ENCODE measurements around the gene MPZL3.

The MPZL3 gene

DNA sequence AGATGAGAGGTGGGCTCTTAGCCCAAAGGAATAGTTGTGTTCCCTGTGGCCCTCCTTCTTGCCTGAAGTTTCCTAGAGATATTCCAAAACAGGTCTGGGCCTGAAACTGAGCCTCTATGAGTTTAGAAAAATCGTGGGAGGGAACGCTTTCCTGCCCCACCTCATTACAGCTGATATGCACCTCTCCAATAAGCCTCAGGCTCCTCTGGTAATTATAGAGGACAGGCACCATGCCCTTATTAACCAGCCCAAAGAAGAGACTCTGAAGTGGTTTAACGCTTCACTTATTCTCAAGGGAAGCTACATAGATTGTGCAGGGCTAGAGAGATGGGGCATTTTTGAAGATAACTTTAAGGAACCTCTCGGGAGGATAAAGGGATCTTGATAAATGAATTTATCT is 15.3 kb upstream of the MPZL3 start:
- Histone ChIP-seq H3K9me3 (ENCODE audit: control insufficient read depth in 5 of 5, low read length in 5 of 5) (no peaks in the 10 kb centered on the region), H3K36me3 (ENCODE audit: control insufficient read depth in 5 of 5, insufficient read depth in 5 of 5, low read length in 5 of 5) (no peaks in the 10 kb centered on the region), H3K4me1 (ENCODE audit: control insufficient read depth in 5 of 5, insufficient read depth in 5 of 5, low read length in 5 of 5) (peaks cover 0 to 20% (median 8%) of the 10 kb centered on the region in 5 donors), H3K9ac (ENCODE audit: low read length in 5 of 5) (no peak overlapping the region), H3K27ac (ENCODE audit: low read depth, low read length) (no peak overlapping the region), H3K4me3 (ENCODE audit: low read depth in 1 of 5, low read length in 5 of 5) (no peak overlapping the region), H3K27me3 (ENCODE audit: control insufficient read depth in 5 of 5, insufficient read depth in 4 of 5, low read length in 5 of 5) (peaks cover 6 to 14% (median 8%) of the 10 kb centered on the region in 5 donors)

DNA sequence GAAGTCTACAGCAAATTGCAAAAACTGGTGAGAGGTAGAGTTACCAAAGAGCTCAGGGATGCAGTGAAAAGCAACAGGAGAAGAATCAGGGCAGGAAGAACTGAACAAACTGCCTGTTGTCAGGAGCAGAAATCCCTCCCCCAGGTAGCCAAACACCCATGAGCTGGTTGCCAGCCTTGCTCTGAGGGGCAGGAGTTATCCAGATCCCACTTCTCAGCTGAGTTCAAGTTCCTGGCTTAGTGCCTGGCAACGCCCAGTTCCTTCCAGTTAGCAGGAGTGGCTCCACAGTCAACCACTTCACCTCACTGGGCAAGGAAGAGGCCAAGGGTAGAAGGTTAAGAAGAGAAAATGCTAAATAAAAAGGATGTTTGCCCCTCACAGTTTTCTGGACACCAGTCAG is 13.8 kb upstream of the MPZL3 start:
- Histone ChIP-seq H3K36me3 (ENCODE audit: control insufficient read depth in 5 of 5, insufficient read depth in 5 of 5, low read length in 5 of 5) (no peaks in the 10 kb centered on the region), H3K9me3 (ENCODE audit: control insufficient read depth in 5 of 5, low read length in 5 of 5) (no peaks in the 10 kb centered on the region), H3K27me3 (ENCODE audit: control insufficient read depth in 5 of 5, insufficient read depth in 4 of 5, low read length in 5 of 5) (peaks cover 6 to 17% (median 11%) of the 10 kb centered on the region in 5 donors), H3K4me1 (ENCODE audit: control insufficient read depth in 5 of 5, insufficient read depth in 5 of 5, low read length in 5 of 5) (peaks cover 0 to 20% (median 8%) of the 10 kb centered on the region in 5 donors), H3K27ac (ENCODE audit: low read depth, low read length) (no peak overlapping the region), H3K9ac (ENCODE audit: low read length in 5 of 5) (no peak overlapping the region), H3K4me3 (ENCODE audit: low read depth in 1 of 5, low read length in 5 of 5) (no peak overlapping the region)

GRCh38 chr11:118264569-118265465 is 12.7 kb upstream of the MPZL3 start:
- no peaks in the 10 kb centered on the region for H3K9me3 ChIP-seq (ENCODE audit: control insufficient read depth in 5 of 5, low read length in 5 of 5)
- H3K4me3 ChIP-seq (ENCODE audit: low read depth in 1 of 5, low read length in 5 of 5) = peak overlapping the region in 4 of 5 donors; percentile 51 to 57 (median 56)
- H3K36me3 ChIP-seq (ENCODE audit: control insufficient read depth in 5 of 5, insufficient read depth in 5 of 5, low read length in 5 of 5) = no peaks in the 10 kb centered on the region
- H3K27ac ChIP-seq (ENCODE audit: low read depth, low read length) = no peak overlapping the region
- peaks cover 0 to 20% (median 8%) of the 10 kb centered on the region in 5 donors for H3K4me1 ChIP-seq (ENCODE audit: control insufficient read depth in 5 of 5, insufficient read depth in 5 of 5, low read length in 5 of 5)
- H3K27me3 ChIP-seq (ENCODE audit: control insufficient read depth in 5 of 5, insufficient read depth in 4 of 5, low read length in 5 of 5) = peaks cover 6 to 17% (median 11%) of the 10 kb centered on the region in 5 donors
- H3K9ac ChIP-seq (ENCODE audit: low read length in 5 of 5) = peak overlapping the region in 2 of 5 donors; percentile 39 to 45

- peak within 1 kb of the TSS; percentile 36 to 57 (median 54) for H3K4me3 ChIP-seq (ENCODE audit: low read depth in 1 of 5, low read length in 5 of 5)
- H3K4me1 ChIP-seq (ENCODE audit: control insufficient read depth in 5 of 5, insufficient read depth in 5 of 5, low read length in 5 of 5) = peaks cover 0 to 20% (median 8%) of the 10 kb centered on the region in 5 donors
- no peak within 1 kb of the TSS for H3K27ac ChIP-seq (ENCODE audit: low read depth, low read length)
- H3K27me3 ChIP-seq (ENCODE audit: control insufficient read depth in 5 of 5, insufficient read depth in 4 of 5, low read length in 5 of 5) = peaks cover 6 to 17% (median 11%) of the 10 kb centered on the region in 5 donors
- H3K9ac ChIP-seq (ENCODE audit: low read length in 5 of 5) = peak within 1 kb of the TSS in 2 of 5 donors; percentile 39 to 45
- H3K9me3 ChIP-seq (ENCODE audit: control insufficient read depth in 5 of 5, low read length in 5 of 5) = peaks cover 0 to 3% (median 0%) of the 10 kb centered on the region in 5 donors
- no peaks in the 10 kb centered on the region for H3K36me3 ChIP-seq (ENCODE audit: control insufficient read depth in 5 of 5, insufficient read depth in 5 of 5, low read length in 5 of 5)
Observed at GRCh38 chr11:118263695-118264568, 11.8 kb upstream of the MPZL3 start, which contains the start of gene MPZL2. Gene MPZL2 (minus strand): TSS chr11:118264297. CDS start chr11:118264153, 144 bp downstream.

- no peak overlapping the region for H3K9ac ChIP-seq (ENCODE audit: low read length in 5 of 5)
Observed at GRCh38 chr11:118263112-118263511, 10.9 kb upstream of the MPZL3 start.

GRCh38 chr11:118260353-118260752 is 8.2 kb upstream of the MPZL3 start:
- Histone ChIP-seq H3K27me3 (ENCODE audit: control insufficient read depth in 5 of 5, insufficient read depth in 4 of 5, low read length in 5 of 5) (peaks cover 6 to 17% (median 8%) of the 10 kb centered on the region in 5 donors), H3K4me1 (ENCODE audit: control insufficient read depth in 5 of 5, insufficient read depth in 5 of 5, low read length in 5 of 5) (peaks cover 0 to 10% (median 8%) of the 10 kb centered on the region in 5 donors), H3K9ac (ENCODE audit: low read length in 5 of 5) (no peak overlapping the region), H3K36me3 (ENCODE audit: control insufficient read depth in 5 of 5, insufficient read depth in 5 of 5, low read length in 5 of 5) (no peaks in the 10 kb centered on the region), H3K9me3 (ENCODE audit: control insufficient read depth in 5 of 5, low read length in 5 of 5) (peaks cover 0 to 3% (median 0%) of the 10 kb centered on the region in 5 donors), H3K4me3 (ENCODE audit: low read depth in 1 of 5, low read length in 5 of 5) (no peak overlapping the region), H3K27ac (ENCODE audit: low read depth, low read length) (no peak overlapping the region)

More at GRCh38 chr11:118263112-118263511, 10.9 kb upstream of the MPZL3 start:
- Histone ChIP-seq H3K36me3 (ENCODE audit: control insufficient read depth in 5 of 5, insufficient read depth in 5 of 5, low read length in 5 of 5) (no peaks in the 10 kb centered on the region), H3K9me3 (ENCODE audit: control insufficient read depth in 5 of 5, low read length in 5 of 5) (peaks cover 0 to 3% (median 0%) of the 10 kb centered on the region in 5 donors), H3K27me3 (ENCODE audit: control insufficient read depth in 5 of 5, insufficient read depth in 4 of 5, low read length in 5 of 5) (peaks cover 6 to 17% (median 11%) of the 10 kb centered on the region in 5 donors), H3K4me3 (ENCODE audit: low read depth in 1 of 5, low read length in 5 of 5) (no peak overlapping the region), H3K27ac (ENCODE audit: low read depth, low read length) (no peak overlapping the region), H3K4me1 (ENCODE audit: control insufficient read depth in 5 of 5, insufficient read depth in 5 of 5, low read length in 5 of 5) (peaks cover 0 to 20% (median 8%) of the 10 kb centered on the region in 5 donors)

DNA sequence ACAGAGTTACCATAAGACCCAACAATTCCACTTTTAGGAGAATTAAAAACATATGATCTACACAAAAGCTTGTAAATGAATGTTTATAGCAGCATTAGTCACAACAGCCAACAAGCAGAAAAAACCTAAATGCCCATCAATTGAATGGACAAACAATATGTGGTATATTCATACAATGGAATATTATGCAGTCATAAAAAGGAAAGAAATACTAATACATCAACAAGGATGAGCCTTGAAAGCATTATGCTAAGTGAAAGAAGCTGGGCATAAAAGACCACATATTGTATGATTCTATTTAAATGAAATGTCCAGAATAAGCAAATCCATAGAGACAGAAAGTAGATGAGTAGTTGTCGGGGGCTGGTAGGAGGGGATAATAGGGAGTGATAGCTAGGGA is 7.0 kb upstream of the MPZL3 start:
- no peak overlapping the region for H3K9ac ChIP-seq (ENCODE audit: low read length in 5 of 5)
- H3K27me3 ChIP-seq (ENCODE audit: control insufficient read depth in 5 of 5, insufficient read depth in 4 of 5, low read length in 5 of 5) = peaks cover 0 to 11% (median 6%) of the 10 kb centered on the region in 5 donors
- peaks cover 0 to 3% (median 0%) of the 10 kb centered on the region in 5 donors for H3K9me3 ChIP-seq (ENCODE audit: control insufficient read depth in 5 of 5, low read length in 5 of 5)
- no peak overlapping the region for H3K27ac ChIP-seq (ENCODE audit: low read depth, low read length)
- H3K4me3 ChIP-seq (ENCODE audit: low read depth in 1 of 5, low read length in 5 of 5) = no peak overlapping the region
- peaks cover 0 to 6% (median 6%) of the 10 kb centered on the region in 5 donors for H3K4me1 ChIP-seq (ENCODE audit: control insufficient read depth in 5 of 5, insufficient read depth in 5 of 5, low read length in 5 of 5)
- H3K36me3 ChIP-seq (ENCODE audit: control insufficient read depth in 5 of 5, insufficient read depth in 5 of 5, low read length in 5 of 5) = no peaks in the 10 kb centered on the region

- Histone ChIP-seq H3K4me3 (ENCODE audit: low read depth in 1 of 5, low read length in 5 of 5) (no peak overlapping the region), H3K9me3 (ENCODE audit: control insufficient read depth in 5 of 5, low read length in 5 of 5) (peaks cover 0 to 3% (median 0%) of the 10 kb centered on the region in 5 donors), H3K27ac (ENCODE audit: low read depth, low read length) (no peak overlapping the region), H3K36me3 (ENCODE audit: control insufficient read depth in 5 of 5, insufficient read depth in 5 of 5, low read length in 5 of 5) (no peaks in the 10 kb centered on the region), H3K4me1 (ENCODE audit: control insufficient read depth in 5 of 5, insufficient read depth in 5 of 5, low read length in 5 of 5) (no peaks in the 10 kb centered on the region), H3K9ac (ENCODE audit: low read length in 5 of 5) (no peak overlapping the region), H3K27me3 (ENCODE audit: control insufficient read depth in 5 of 5, insufficient read depth in 4 of 5, low read length in 5 of 5) (peaks cover 0 to 8% (median 6%) of the 10 kb centered on the region in 5 donors)
Observed at GRCh38 chr11:118258410-118258809, 6.2 kb upstream of the MPZL3 start.

DNA sequence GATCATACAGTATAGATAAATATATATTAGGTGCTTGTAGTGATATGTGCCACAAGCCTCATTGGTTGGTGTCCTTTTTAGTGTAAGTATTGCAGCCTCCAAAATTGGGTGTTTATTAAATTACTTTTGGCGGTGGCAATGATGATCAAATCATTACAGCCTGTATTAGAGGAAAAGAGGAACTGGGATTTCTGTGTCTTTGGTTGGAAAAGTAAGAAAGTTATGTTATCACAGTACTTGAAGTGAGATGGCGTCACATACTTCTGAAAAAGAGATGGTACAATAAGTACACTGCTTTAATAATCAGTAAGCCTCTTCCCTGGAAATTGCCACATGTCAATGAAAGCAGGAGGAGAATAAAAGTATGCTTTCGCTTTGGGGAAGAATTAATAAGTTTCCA is 523 bp upstream of the MPZL3 start:
- no peak overlapping the region for H3K9ac ChIP-seq (ENCODE audit: low read length in 5 of 5)
- H3K4me3 ChIP-seq (ENCODE audit: low read depth in 1 of 5, low read length in 5 of 5) = peak overlapping the region; percentile 69 to 99 (median 90)
- H3K27ac ChIP-seq (ENCODE audit: low read depth, low read length) = no peak overlapping the region
- H3K36me3 ChIP-seq (ENCODE audit: control insufficient read depth in 5 of 5, insufficient read depth in 5 of 5, low read length in 5 of 5) = no peaks in the 10 kb centered on the region
- H3K27me3 ChIP-seq (ENCODE audit: control insufficient read depth in 5 of 5, insufficient read depth in 4 of 5, low read length in 5 of 5) = peaks cover 0 to 3% (median 0%) of the 10 kb centered on the region in 5 donors
- H3K9me3 ChIP-seq (ENCODE audit: control insufficient read depth in 5 of 5, low read length in 5 of 5) = no peaks in the 10 kb centered on the region
- peaks cover 0 to 10% (median 6%) of the 10 kb centered on the region in 5 donors for H3K4me1 ChIP-seq (ENCODE audit: control insufficient read depth in 5 of 5, insufficient read depth in 5 of 5, low read length in 5 of 5)

Measured in subcutaneous abdominal adipose tissue (tissue), 5 donors.